Right renal cortex interstitium (tissue), 3 donors: ENCODE measurements around the gene CRACR2B. TPM values are rescaled to one million over a fixed set of nuclear protein-coding genes. Genes with fewer than 3 reads are reported as not detected.

ENCODE experiments used
- DNase-seq, 3 donors: peaks; one replicate each; pipeline ENCODE4 v3.0.0-alpha.2; 2013; ENCODE audit warnings: low read depth in 3 of 3, low spot score in 2 of 3
- polyA plus RNA-seq, 3 donors: library from polyadenylated mRNA; unstranded; fragments of 120-200 nt; gene quantifications; one replicate each; pipeline ENCODE4 v1.2.1, GENCODE V29; 2013; ENCODE audit not compliant: insufficient read length in 3 of 3

The CRACR2B gene
- polyA plus RNA-seq, 3 donors = 9.1 to 12.0 (median 9.7) TPM

DNA sequence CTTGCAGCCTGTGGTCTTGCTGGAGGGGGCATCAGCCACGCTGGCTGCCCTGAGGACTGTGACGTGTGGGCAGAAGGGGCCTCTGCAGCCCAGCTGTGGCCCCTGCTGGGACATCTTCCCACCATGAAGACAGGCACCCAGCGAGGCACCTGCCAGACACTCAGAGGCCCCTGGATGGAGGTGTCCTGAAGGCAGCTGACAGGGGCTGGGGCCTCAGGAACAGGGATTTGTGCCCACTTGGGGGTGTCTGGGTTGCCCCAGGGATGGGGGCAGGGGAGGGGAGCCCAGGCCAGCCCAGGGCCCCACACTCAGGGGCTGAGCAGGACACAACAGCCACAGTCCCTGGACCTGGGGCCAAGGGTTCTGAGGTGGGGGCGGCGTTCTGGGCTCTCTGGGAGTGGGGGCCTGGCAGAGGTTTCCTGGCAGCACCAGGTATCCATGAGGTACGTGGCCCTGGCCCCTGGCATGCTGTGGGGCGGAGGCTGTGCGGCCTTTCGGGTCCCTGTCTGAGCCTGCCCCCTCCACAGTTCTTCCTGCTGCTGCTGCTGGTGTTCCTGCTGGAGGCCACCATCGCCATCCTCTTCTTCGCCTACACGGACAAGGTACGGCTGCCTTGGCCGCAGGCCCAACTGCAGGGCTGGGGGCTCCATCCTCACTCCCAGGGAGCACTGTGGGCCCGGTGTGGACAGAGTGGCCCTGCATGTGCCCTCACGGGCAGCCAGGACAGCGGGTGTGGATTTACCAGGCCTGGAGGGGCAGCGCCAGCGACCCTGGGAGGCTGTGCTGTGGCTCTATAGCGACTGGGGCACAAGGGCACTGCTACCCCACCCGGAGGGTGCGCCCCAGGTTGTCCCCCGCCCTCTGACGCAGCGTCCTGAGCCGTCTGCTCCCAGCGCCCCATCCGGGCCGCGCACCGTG, 36.5 kb downstream of the CRACR2B start:
- no peak for DNase-seq

GRCh38 chr11:864898-865297, 37.2 kb downstream of the CRACR2B start:
- no peak for DNase-seq

DNA sequence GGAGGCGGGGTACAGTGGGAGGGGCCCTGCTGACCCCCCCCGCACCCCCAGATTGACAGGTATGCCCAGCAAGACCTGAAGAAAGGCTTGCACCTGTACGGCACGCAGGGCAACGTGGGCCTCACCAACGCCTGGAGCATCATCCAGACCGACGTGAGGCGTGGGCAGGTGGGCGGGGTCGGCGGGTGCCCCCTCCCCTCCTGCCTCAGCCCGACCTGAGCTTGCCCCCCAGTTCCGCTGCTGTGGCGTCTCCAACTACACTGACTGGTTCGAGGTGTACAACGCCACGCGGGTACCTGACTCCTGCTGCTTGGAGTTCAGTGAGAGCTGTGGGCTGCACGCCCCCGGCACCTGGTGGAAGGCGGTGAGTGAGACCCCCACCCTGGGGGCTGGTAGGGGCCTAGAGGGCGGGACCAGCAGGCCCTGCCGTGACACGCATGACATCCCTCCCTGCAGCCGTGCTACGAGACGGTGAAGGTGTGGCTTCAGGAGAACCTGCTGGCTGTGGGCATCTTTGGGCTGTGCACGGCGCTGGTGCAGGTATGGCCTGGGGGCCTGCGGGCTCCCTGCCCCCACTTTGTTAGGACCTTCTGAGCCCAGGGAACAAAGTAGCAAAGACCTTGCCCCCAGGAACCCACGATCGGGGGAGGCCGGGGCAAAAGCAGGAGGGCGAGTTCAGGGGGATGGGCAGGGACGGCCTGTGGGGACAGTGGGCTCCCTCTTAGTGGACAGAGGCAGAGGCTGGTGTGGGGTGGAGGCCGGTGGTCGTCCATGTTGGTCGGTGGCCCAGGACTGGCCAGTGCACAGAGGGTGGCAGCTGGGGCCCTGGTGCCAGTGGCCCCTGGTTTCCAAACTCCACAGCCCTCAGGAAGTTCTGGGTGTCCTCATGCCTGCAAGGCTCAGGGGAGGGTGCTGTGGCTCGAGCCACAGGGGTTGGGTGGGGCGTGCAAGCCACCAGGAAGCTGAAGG, 38.0 kb downstream of the CRACR2B start:
- no peak for DNase-seq

DNA sequence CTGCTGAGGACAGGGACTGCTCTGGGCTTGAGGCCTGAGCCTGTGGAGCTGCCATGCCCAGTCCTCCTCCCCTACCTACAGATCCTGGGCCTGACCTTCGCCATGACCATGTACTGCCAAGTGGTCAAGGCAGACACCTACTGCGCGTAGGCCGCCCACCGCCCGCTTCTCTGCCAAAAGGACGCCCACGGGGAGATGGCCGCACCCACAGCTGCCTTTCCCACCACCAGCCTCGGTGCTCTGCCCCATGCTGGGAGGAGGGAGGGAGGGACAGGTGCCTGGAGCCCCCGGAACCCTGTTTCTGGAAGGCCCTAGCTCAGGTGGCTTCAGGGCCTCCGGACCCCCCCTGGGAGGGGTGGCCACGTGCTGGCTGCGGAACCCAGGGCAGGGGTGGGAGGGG, 38.8 kb downstream of the CRACR2B start:
- no peak for DNase-seq

GRCh38 chr11:867856-868358, 40.2 kb downstream of the CRACR2B start:
- no peak for DNase-seq

GRCh38 chr11:868394-868793, 40.7 kb downstream of the CRACR2B start:
- DNase-seq = no peak

- DNase-seq = no peak
Measured at GRCh38 chr11:868802-869201, 41.1 kb downstream of the CRACR2B start.

DNA sequence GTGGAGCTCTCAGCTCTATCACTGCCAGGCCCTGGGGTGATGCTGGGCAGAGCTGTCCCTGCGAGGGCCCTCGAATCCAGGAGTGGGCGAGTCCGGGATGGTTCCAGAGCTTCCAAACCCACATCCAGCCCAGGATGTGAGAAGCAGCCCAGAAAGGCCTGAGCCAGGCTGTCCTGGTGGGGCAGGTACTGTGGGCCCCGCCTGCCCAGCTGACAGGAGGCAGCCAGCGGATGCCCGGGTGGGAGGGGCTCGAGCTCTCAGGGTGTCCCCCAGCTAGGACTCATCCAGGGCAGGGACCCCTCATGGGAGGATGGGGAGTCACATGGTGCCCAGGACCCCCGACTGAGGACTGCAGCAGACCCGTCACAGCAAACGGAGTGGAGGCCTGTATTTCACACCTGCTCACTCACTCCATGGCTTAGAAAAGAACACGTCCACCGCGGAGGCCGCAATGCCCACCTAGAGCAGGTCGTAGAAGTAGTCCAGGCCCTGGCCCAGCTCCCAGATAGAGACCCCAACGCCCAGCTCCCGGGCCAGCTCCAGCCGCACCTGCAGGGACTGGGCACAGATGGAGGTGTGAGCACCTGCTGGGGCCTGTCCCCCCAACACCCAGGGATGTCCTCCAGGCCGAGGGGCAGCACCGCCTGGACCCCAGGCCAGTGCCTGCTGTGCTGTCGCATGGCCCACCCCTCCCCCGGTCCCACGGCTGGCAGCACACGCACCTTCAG, 41.8 kb downstream of the CRACR2B start:
- DNase-seq = no peak

DNA sequence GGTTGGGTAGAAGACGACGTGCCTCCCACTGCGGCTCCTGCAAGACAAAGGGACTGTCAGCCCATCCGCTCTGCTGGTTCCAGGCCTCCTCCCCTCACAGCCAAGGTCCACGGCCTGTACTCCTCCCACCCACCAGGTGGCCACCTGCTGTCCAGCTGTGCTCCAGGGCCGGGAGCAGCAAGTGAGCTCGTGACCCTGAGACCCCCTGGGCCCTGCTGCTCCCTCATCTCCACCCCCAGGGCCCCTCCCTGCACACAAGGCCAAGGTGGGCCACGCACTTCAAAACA, 42.4 kb downstream of the CRACR2B start:
- no peak for DNase-seq

- no peak for DNase-seq
Measured at GRCh38 chr11:870418-870817, 42.7 kb downstream of the CRACR2B start.

GRCh38 chr11:871472-871871, 43.8 kb downstream of the CRACR2B start:
- no peak for DNase-seq

DNA sequence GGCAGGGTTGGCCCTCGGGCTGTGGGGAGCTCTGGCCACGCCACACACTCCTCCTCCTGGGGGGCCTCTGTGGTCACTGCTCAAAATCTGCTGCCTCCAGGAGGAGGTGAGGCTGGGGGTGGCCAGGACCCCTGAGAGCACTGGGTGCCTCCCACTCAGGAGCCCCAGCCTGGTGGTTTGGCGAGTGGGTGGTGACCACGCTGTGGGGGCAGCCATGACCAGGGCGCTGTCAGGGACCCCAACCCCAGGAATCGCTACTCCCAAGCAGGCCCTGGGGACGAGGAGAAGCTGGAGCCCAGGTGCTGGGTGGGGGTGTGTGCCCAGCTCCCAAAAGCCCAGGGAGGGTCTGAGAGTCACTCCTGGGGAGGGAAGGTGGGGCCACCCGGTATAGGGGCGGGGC, 45.1 kb downstream of the CRACR2B start:
- no peak for DNase-seq

GRCh38 chr11:873706-874105, 46.0 kb downstream of the CRACR2B start:
- DNase-seq = no peak

GRCh38 chr11:875203-875602, 47.5 kb downstream of the CRACR2B start:
- no peak for DNase-seq

DNA sequence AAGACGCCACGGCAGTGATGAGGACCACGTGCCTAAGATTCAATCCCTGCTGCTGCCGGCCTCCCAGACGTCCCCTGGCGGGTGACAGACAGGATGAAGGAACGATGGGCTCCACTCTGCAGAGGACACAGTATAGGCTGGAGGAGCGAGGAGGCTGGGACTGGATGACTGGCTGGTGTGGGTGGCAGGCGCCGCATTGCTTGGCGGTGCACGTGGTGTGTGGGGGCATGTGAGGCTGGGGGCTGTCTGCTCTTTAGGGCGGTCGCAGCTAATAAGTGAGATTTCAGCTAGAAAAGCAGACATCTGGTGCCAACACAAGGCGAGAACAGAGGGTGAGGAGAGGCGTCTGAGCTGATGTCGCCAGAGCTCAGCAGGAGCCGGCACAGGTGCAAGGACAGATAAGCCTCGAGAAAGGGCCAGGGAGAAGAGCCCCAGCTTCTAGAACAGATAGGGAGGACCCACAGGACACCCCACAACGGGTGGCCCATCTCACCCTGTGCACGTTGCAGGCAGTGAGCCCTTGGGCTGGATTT, 48.1 kb downstream of the CRACR2B start:
- DNase-seq = no peak

DNA sequence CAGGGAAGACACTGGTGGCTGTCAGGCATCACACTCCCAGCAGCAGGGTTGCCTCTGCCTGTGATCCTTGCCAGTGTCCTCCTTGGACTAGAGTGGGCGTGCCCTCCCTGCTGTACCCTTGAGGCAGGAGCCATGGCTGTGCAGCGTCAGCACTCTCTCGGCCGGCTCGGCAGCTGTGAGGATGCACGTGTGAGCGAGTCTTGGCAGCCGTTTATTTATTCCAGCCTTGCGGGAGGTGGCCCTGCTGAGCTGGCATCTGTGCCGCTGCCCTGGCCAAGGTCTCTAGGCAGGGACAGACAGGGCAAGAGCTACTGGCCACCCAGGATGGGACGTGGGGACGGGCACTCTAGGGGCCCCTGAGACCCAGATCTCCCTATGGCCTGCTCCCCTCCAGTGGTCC, 48.8 kb downstream of the CRACR2B start:
- no peak for DNase-seq

GRCh38 chr11:877565-877964, 49.8 kb downstream of the CRACR2B start:
- no peak for DNase-seq

DNA sequence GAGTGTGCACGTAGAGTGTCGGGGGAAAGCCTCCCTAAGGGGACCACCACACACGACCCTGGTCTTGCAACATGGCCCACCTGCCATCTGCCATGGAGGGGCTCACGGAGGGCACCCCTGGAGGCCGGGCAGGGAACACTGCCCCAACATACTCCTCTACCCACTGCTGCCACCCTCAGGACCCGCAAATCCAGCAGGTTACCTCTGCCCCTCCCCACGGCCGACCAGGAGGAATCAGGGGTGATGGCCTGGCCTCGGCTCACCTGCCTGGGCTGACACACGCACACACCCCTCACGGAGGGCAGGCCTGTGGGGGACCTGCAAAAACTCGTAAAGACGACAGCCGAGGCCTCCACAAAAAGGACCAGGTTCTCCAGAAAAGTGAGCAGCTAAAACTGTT, 52.7 kb downstream of the CRACR2B start:
- no peak for DNase-seq
